Parathyroid adenoma (tissue), 2 donors: ENCODE measurements around the gene EXTL1.
A peak's percentile ranks its signal among the peaks of the same experiment; 100 is the strongest.

Experiments
- H2AFZ ChIP-seq: fragments of 300-600 bp; sonication (generic); one replicate; pipeline ENCODE4 v1.7.0; 2017; ENCODE audit warnings: antibody characterized with exemption, mild to moderate bottlenecking
- H3K27ac ChIP-seq: fragments of 300-600 bp; sonication (generic); one replicate; pipeline ENCODE4 v1.7.0; 2017
- H3K27me3 ChIP-seq: fragments of 300-600 bp; sonication (generic); one replicate; pipeline ENCODE4 v1.7.0; 2017; ENCODE audit warnings: low read length; ENCODE audit not compliant: control insufficient read depth, insufficient read depth
- H3K36me3 ChIP-seq: fragments of 300-600 bp; sonication (generic); one replicate; pipeline ENCODE4 v1.7.0; 2017; ENCODE audit warnings: low read length; ENCODE audit not compliant: control insufficient read depth, insufficient read depth
- H3K4me1 ChIP-seq: fragments of 300-600 bp; sonication (generic); one replicate; pipeline ENCODE4 v1.7.0; 2017; ENCODE audit warnings: control low read depth
- H3K4me2 ChIP-seq: fragments of 300-600 bp; sonication (generic); one replicate; pipeline ENCODE4 v1.7.0; 2017; ENCODE audit warnings: low read length
- H3K4me3 ChIP-seq: fragments of 300-600 bp; sonication (generic); one replicate; pipeline ENCODE4 v1.7.0; 2017; ENCODE audit warnings: low read depth, low read length
- H3K79me2 ChIP-seq: fragments of 300-600 bp; sonication (generic); one replicate; pipeline ENCODE4 v1.7.0; 2017; ENCODE audit warnings: control low read depth
- H3K9ac ChIP-seq: fragments of 300-600 bp; sonication (generic); one replicate; pipeline ENCODE4 v1.7.0; 2017; ENCODE audit warnings: mild to moderate bottlenecking
- H3K9me3 ChIP-seq: fragments of 300-600 bp; sonication (generic); one replicate; pipeline ENCODE4 v1.7.0; 2017; ENCODE audit warnings: low read length; ENCODE audit not compliant: control insufficient read depth
- TF ChIP-seq, protein P1 (sequence below): fragments of 300-600 bp; sonication (generic); IDR thresholded peaks from one replicate; pipeline ENCODE4 v1.7.0; 2017; ENCODE audit warnings: antibody characterized with exemption, mild to moderate bottlenecking
- donor health status: primary hyperparathyroidism.

EXTL1 gene

DNA sequence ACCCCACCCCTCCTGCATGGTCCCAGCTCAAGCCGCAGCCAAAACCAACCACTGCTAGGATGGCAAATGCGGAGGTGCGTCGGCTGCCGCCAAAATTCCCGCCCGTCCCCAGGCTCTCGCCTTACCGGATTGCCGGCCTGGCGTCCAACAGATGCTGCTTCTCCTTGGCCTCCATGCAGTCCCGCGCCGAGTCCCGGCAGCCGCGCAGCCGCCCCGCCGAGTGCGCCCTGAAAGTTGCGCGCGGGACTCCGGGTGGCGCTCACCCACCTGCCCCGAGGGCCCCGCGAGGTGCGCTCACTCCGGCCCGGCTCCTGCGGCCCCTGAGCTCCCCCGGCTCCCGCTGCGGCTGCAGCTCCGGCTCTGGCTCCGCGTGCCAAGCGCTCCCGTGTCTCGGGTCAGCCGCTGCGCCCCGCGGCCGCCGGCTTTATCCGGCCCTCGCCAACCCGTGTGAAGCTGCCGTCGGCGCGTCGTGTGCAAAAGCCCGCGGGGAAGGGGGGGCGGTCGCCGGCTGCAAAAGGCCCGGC lies 24.2 kb downstream of the EXTL1 start, which contains the start of gene SLC30A2:
TSS of gene SLC30A2 (minus strand) at position 397 of the 524 bp plus-strand sequence. CDS start at position 175, 222 bp downstream.
- no peaks in the 10 kb centered on the region for H3K79me2 ChIP-seq

DNA sequence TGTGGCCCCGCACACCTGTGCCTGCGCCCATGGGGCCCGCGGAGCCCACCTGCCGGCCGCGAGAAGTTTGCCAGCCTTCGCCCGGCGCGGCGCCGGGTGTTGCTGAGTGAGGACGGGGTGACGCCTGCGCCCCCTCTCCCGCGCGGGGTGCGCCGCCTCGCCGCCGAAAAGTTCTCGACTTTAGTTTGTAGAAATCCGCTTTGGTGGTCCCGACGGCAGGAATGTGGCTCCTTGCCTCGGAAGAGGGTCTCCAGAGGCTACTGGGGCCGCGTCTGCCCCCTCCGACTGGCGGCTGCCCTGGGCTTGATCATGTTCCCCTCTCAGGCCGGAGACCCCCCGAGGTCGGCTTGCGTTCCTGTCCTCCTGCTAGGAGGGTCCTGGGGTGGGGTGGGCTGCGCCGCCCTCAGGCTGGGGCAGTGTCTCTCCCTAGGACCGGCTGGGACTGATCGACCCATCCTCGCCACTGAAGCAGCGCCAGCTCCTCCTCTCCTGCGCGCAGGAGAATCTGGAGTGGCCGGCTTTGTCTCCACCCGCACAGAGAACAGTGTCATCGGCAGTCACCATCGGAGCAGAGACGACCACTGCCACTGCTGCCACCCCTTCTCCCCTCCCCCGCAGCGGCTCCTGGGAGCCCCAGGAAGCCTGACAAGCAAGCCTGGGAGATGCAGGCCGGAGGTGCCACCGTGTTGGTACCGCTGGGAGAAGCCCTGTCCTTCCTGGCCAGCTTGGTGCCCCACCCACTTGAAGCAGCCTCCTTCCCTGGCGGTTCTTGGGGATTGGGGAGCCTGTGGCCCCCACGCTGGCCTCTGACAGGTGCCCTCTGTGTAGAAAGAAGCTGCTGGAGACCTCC lies 24.9 kb downstream of the EXTL1 start:
- TF ChIP-seq, protein P1, sequence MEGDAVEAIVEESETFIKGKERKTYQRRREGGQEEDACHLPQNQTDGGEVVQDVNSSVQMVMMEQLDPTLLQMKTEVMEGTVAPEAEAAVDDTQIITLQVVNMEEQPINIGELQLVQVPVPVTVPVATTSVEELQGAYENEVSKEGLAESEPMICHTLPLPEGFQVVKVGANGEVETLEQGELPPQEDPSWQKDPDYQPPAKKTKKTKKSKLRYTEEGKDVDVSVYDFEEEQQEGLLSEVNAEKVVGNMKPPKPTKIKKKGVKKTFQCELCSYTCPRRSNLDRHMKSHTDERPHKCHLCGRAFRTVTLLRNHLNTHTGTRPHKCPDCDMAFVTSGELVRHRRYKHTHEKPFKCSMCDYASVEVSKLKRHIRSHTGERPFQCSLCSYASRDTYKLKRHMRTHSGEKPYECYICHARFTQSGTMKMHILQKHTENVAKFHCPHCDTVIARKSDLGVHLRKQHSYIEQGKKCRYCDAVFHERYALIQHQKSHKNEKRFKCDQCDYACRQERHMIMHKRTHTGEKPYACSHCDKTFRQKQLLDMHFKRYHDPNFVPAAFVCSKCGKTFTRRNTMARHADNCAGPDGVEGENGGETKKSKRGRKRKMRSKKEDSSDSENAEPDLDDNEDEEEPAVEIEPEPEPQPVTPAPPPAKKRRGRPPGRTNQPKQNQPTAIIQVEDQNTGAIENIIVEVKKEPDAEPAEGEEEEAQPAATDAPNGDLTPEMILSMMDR, result no peak
- H3K4me1 ChIP-seq, result no peaks in the 10 kb centered on the region
- no peaks in the 10 kb centered on the region for H3K79me2 ChIP-seq
- peak overlapping the region; percentile 25 for H3K4me3 ChIP-seq
- H3K27ac ChIP-seq, result no peak overlapping the region
- no peak overlapping the region for H3K9ac ChIP-seq
- H3K4me2 ChIP-seq, result peak overlapping the region; percentile 56
- H2AFZ ChIP-seq, result peak overlapping the region; percentile 28
- H3K9me3 ChIP-seq, result no peaks in the 10 kb centered on the region
- no peaks in the 10 kb centered on the region for H3K36me3 ChIP-seq
- peaks cover 18% of the 10 kb centered on the region for H3K27me3 ChIP-seq

More for the DNA sequence above, 24.2 kb downstream of the EXTL1 start, which contains the start of gene SLC30A2:
- Histone ChIP-seq H2AFZ (peak within 1 kb of the TSS; percentile 28), H3K4me1 (no peaks in the 10 kb centered on the region), H3K9ac (no peak within 1 kb of the TSS), H3K4me2 (peak within 1 kb of the TSS; percentile 56), H3K27me3 (peaks cover 18% of the 10 kb centered on the region), H3K4me3 (peak within 1 kb of the TSS; percentile 25), H3K9me3 (no peaks in the 10 kb centered on the region), H3K36me3 (no peaks in the 10 kb centered on the region), H3K27ac (no peak within 1 kb of the TSS)
- TF ChIP-seq, protein P1, result no peak

DNA sequence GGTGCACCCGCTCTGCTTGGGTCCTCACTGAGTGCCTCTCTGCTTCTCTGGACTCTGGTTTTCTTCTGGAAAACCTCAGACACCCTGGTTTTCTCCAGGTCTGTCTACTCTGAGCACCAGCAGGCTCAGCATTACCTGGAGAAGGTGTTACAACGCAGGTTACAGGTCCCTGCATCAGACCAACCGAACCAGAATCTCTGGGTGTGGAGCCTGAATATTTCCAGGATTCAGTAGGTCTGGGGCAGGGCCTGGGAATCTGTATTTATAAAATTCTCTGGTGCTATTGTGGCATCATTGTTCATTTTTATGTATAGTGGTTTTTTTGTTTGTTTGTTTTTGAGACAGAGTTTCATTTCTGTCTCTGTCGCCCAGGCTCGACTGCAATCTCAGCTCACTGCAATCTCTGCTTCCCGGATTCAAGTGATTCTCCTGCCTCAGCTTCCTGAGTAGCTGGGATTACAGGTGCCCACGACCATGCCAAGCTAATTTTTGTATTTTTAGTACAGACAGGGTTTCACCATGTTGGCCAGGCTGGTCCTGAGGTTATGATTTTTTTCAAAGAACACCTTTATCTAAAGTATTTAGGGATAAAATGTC lies 25.8 kb downstream of the EXTL1 start:
- H3K9ac ChIP-seq, result no peak overlapping the region
- no peak overlapping the region for H3K4me3 ChIP-seq
- H3K27me3 ChIP-seq, result peaks cover 18% of the 10 kb centered on the region
- H3K79me2 ChIP-seq, result no peaks in the 10 kb centered on the region
- H3K4me2 ChIP-seq, result no peak overlapping the region
- H3K36me3 ChIP-seq, result no peaks in the 10 kb centered on the region
- no peaks in the 10 kb centered on the region for H3K9me3 ChIP-seq
- TF ChIP-seq, protein P1, result no peak
- H3K4me1 ChIP-seq, result no peaks in the 10 kb centered on the region
- no peak overlapping the region for H2AFZ ChIP-seq
- no peak overlapping the region for H3K27ac ChIP-seq

DNA sequence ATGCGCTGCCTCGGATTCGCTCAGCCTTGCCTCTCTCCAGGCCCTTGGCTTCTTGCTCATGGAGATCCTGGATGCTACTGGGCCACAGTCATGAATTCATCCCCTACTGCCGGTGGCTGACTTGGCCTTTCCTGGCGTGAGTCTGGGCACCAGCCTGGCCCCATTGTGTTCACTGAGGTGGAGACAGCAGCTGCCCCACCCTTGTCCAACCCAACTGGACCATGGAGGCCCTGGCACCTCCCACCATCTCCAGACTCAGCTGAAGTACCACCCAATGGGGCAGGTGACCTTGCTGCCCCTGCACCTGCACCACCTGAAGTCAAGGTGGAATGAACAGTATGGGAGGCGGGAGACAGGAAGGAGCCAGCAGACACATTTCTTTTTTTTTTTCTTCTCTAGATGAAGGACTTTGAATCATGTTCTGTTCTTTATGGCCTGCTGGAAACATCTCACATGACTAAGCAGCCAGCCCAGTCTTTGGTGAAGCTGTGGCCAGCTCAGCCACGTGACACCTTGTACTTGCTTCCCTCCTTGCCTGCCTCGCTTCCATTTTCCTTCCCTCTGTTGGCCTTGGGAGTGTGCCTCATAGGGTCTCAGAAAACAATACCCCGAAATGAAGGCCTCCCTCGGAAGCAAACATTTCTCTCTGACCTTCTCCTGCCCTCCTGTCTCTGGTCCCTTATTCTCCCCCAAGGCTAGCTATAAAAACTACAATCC lies 28.1 kb downstream of the EXTL1 start:
- Histone ChIP-seq H3K4me1 (no peaks in the 10 kb centered on the region), H3K27ac (no peak overlapping the region), H3K4me3 (no peak overlapping the region), H2AFZ (no peak overlapping the region), H3K4me2 (no peak overlapping the region), H3K27me3 (peaks cover 18% of the 10 kb centered on the region), H3K36me3 (no peaks in the 10 kb centered on the region), H3K79me2 (no peaks in the 10 kb centered on the region), H3K9ac (no peak overlapping the region), H3K9me3 (no peaks in the 10 kb centered on the region)
- TF ChIP-seq, protein P1, result no peak
